H9 (cell line): ENCODE results near the gene TMEM170B. TPM values are rescaled to one million over a fixed set of nuclear protein-coding genes. Genes with fewer than 3 reads are reported as not detected.

ENCODE experiments used
- DNase-seq: peaks from one replicate; pipeline ENCODE4 v3.0.0-alpha.2; 2017
- H2AFZ ChIP-seq: one replicate; pipeline ENCODE4 v1.6.1; 2013; ENCODE audit warnings: mild to moderate bottlenecking, low read length, control low read depth, moderate library complexity
- H2AK5ac ChIP-seq: 2 replicates; pipeline ENCODE4 v1.6.1; 2013; ENCODE audit warnings: low read length, control low read depth, mixed read lengths; ENCODE audit not compliant: insufficient read length
- H2BK120ac ChIP-seq: one replicate; pipeline ENCODE4 v1.6.1; 2013; ENCODE audit warnings: low read depth, mild to moderate bottlenecking, low read length, control low read depth, inconsistent platforms; ENCODE audit not compliant: poor library complexity, severe bottlenecking
- H2BK12ac ChIP-seq: 2 replicates; pipeline ENCODE4 v1.6.1; 2013; ENCODE audit warnings: low read length, control low read depth, mixed read lengths, low read depth; ENCODE audit not compliant: insufficient read length
- H2BK15ac ChIP-seq: 2 replicates; pipeline ENCODE4 v1.6.1; 2013; ENCODE audit warnings: low read depth, low read length, control low read depth
- H2BK20ac ChIP-seq: one replicate; pipeline ENCODE4 v1.6.1; 2013; ENCODE audit warnings: low read depth, mild to moderate bottlenecking, low read length, control low read depth, inconsistent platforms; ENCODE audit not compliant: poor library complexity, severe bottlenecking
- H2BK5ac ChIP-seq: 2 replicates; pipeline ENCODE4 v1.6.1; 2013; ENCODE audit warnings: low read length, control low read depth, mixed read lengths; ENCODE audit not compliant: insufficient read length
- H3K14ac ChIP-seq: 2 replicates; pipeline ENCODE4 v1.6.1; 2013; ENCODE audit warnings: low read length, control low read depth; ENCODE audit not compliant: insufficient read depth
- H3K18ac ChIP-seq: 2 replicates; pipeline ENCODE4 v1.6.1; 2013; ENCODE audit warnings: low read depth, mild to moderate bottlenecking, mixed read lengths, low read length, control low read depth; ENCODE audit not compliant: insufficient read length
- H3K23ac ChIP-seq: 2 replicates; pipeline ENCODE4 v1.6.1; 2013; ENCODE audit warnings: low read length, control low read depth, mixed read lengths, low read depth; ENCODE audit not compliant: insufficient read length
- H3K23me2 ChIP-seq: 2 replicates; pipeline ENCODE4 v1.6.1; 2013; ENCODE audit warnings: low read depth, mild to moderate bottlenecking, mixed read lengths, low read length, control low read depth; ENCODE audit not compliant: insufficient read length, poor library complexity, severe bottlenecking
- H3K27ac ChIP-seq: 2 replicates; pipeline ENCODE4 v1.5.1; 2013; ENCODE audit warnings: low read length, control low read depth, mixed read lengths, low read depth; ENCODE audit not compliant: insufficient read length
- H3K27me3 ChIP-seq: 2 replicates; pipeline ENCODE4 v1.6.1; 2013; ENCODE audit warnings: low read length, control low read depth, inconsistent platforms; ENCODE audit not compliant: insufficient read depth
- H3K4ac ChIP-seq: 2 replicates; pipeline ENCODE4 v1.6.1; 2013; ENCODE audit warnings: low read depth, mild to moderate bottlenecking, control low read depth, inconsistent platforms, low read length, moderate library complexity
- H3K4me1 ChIP-seq: 2 replicates; pipeline ENCODE4 v1.6.1; 2013; ENCODE audit warnings: low read length, control low read depth, inconsistent platforms; ENCODE audit not compliant: insufficient read depth
- H3K4me2 ChIP-seq: 2 replicates; pipeline ENCODE4 v1.6.1; 2013; ENCODE audit warnings: low read length, control low read depth, mixed read lengths; ENCODE audit not compliant: insufficient read length, insufficient read depth
- H3K56ac ChIP-seq: 2 replicates; pipeline ENCODE4 v1.6.1; 2013; ENCODE audit warnings: low read depth, mild to moderate bottlenecking, mixed read lengths, low read length, control low read depth; ENCODE audit not compliant: insufficient read length
- H3K79me1 ChIP-seq: 2 replicates; pipeline ENCODE4 v1.6.1; 2013; ENCODE audit warnings: low read depth, mild to moderate bottlenecking, moderate library complexity, low read length, control low read depth, inconsistent platforms; ENCODE audit not compliant: insufficient read depth, poor library complexity, severe bottlenecking
- H3K79me2 ChIP-seq: 2 replicates; pipeline ENCODE4 v1.6.1; 2013; ENCODE audit warnings: low read length, control low read depth, inconsistent platforms; ENCODE audit not compliant: insufficient read depth
- H3K9ac ChIP-seq: 2 replicates; pipeline ENCODE4 v1.6.1; 2013; ENCODE audit warnings: low read length, control low read depth, mixed read lengths; ENCODE audit not compliant: insufficient read length; ENCODE audit errors: extremely low read depth
- H3K9me3 ChIP-seq: one replicate; pipeline ENCODE4 v1.6.1; 2013; ENCODE audit warnings: low read depth, low read length, inconsistent platforms; ENCODE audit not compliant: control insufficient read depth
- H3T11ph ChIP-seq: one replicate; pipeline ENCODE4 v1.6.1; 2013; ENCODE audit warnings: mild to moderate bottlenecking, low read length, control low read depth, inconsistent platforms
- H4K20me1 ChIP-seq: one replicate; pipeline ENCODE4 v1.6.1; 2013; ENCODE audit not compliant: control insufficient read depth, insufficient read length, insufficient read depth
- H4K5ac ChIP-seq: 2 replicates; pipeline ENCODE4 v1.6.1; 2013; ENCODE audit warnings: low read depth, mild to moderate bottlenecking, mixed read lengths, low read length, control low read depth; ENCODE audit not compliant: insufficient read length
- H4K8ac ChIP-seq: replicated peaks from 2 replicates; pipeline ENCODE4 v1.6.1; 2013; ENCODE audit warnings: low read length, control low read depth, mixed read lengths, low read depth; ENCODE audit not compliant: insufficient read length
- H4K91ac ChIP-seq: 2 replicates; pipeline ENCODE4 v1.6.1; 2013; ENCODE audit warnings: low read depth, mild to moderate bottlenecking, moderate library complexity, mixed read lengths, low read length, control low read depth; ENCODE audit not compliant: insufficient read length
- H3K27ac Mint-ChIP-seq, 3 experiments: 2 replicates in 2 of 3; 3 replicates in 1 of 3; pipeline ENCODE4 v1.8.0; 2020 to 2021; ENCODE audit warnings: mixed read lengths in 3 of 3, mild to moderate bottlenecking in 1 of 3, moderate library complexity in 1 of 3
- H3K27me3 Mint-ChIP-seq: 2 replicates; pipeline ENCODE4 v1.8.0; 2021; ENCODE audit warnings: low read depth, mild to moderate bottlenecking, moderate library complexity, mixed read lengths
- H3K36me3 Mint-ChIP-seq, 3 experiments: 2 replicates in 2 of 3; 3 replicates in 1 of 3; pipeline ENCODE4 v1.8.0; 2020 to 2021; ENCODE audit warnings: low read depth in 3 of 3, mixed read lengths in 3 of 3; ENCODE audit not compliant: insufficient read depth in 1 of 3
- H3K4me1 Mint-ChIP-seq, 2 experiments: 2 replicates each; pipeline ENCODE4 v1.8.0; 2020; ENCODE audit warnings: mixed read lengths in 2 of 2
- H3K4me3 Mint-ChIP-seq, 2 experiments: 2 replicates in 1 of 2; 3 replicates in 1 of 2; pipeline ENCODE4 v1.8.0; 2020 to 2021; ENCODE audit warnings: mild to moderate bottlenecking in 2 of 2, mixed read lengths in 2 of 2, moderate library complexity in 1 of 2
- H3K9me3 Mint-ChIP-seq, 2 experiments: 2 replicates in 1 of 2; 3 replicates in 1 of 2; pipeline ENCODE4 v1.8.0; 2020; ENCODE audit warnings: mild to moderate bottlenecking in 2 of 2, mixed read lengths in 2 of 2, moderate library complexity in 1 of 2
- CTCF ChIP-seq: fragments of 200-600 bp; sonication (generic); conservative IDR thresholded peaks from 3 replicates; pipeline ENCODE4 v1.8.0; 2021; ENCODE audit warnings: antibody characterized with exemption, mild to moderate bottlenecking
- WGBS: extraction: QIAGEN DNeasy Blood & Tissue Kit; methylation state at CpG from one replicate; pipeline ENCODE4 v1.1.7; 2013; ENCODE audit warnings: missing lambda C conversion rate, low lambda C conversion rate, mixed read lengths; ENCODE audit not compliant: insufficient read length; ENCODE audit errors: extremely low coverage; 5-methylcytosine and 5-hydroxymethylcytosine counted together
- total RNA-seq: library from RNA; stranded (reverse); gene quantifications from 2 replicates; pipeline ENCODE4 v1.2.1, GENCODE V29; 2021

TMEM170B gene
- total RNA-seq, 1 experiment from 2014 or later = 2.9 TPM

- Histone ChIP-seq H3K4ac (no peak overlapping the region), H3K23ac (no peak overlapping the region), H4K20me1 (no peaks in the 10 kb centered on the region), H2AFZ (no peak overlapping the region), H3K9ac (no peak overlapping the region), H2BK12ac (no peak overlapping the region), H4K91ac (no peak overlapping the region), H3K79me1 (no peaks in the 10 kb centered on the region), H3K27ac (no peak overlapping the region), H2BK120ac (no peak overlapping the region), H3K9me3 (no peaks in the 10 kb centered on the region), H3K4me2 (no peak overlapping the region), H3K27me3 (no peaks in the 10 kb centered on the region), H2BK20ac (no peak overlapping the region), H2BK15ac (no peak overlapping the region), H2AK5ac (no peak overlapping the region), H2BK5ac (no peak overlapping the region), H3K79me2 (no peaks in the 10 kb centered on the region), H3K14ac (no peak overlapping the region), H3K4me1 (no peaks in the 10 kb centered on the region), H4K8ac (no peak overlapping the region), H3T11ph (no peak overlapping the region), H4K5ac (no peak overlapping the region), H3K56ac (no peak overlapping the region), H3K23me2 (no peaks in the 10 kb centered on the region), H3K18ac (no peak overlapping the region)
- Mint-ChIP-seq H3K4me1 (no peaks in the 10 kb centered on the region), H3K27ac (no peak overlapping the region), H3K27me3 (no peaks in the 10 kb centered on the region), H3K4me3 (no peak overlapping the region), H3K36me3 (peaks cover 0 to 2% (median 0%) of the 10 kb centered on the region in 3 experiments; a peak in 1 of 7 replicates), H3K9me3 (peaks cover 0 to 9% of the 10 kb centered on the region in 2 experiments; a peak in 1 of 5 replicates)
- TF ChIP-seq CTCF = no peak
- DNase-seq = no peak
- no CpG with 5 or more reads among the region's 8 CpGs for WGBS
Measured at GRCh38 chr6:11626356-11626755, 88.8 kb downstream of the TMEM170B start.
